Memory B cell (primary cell): Measurements from ENCODE around the gene CD22.

ENCODE experiments used
- ATAC-seq: fragments of 150-1000 bp; cut with Tn5 transposase; 2 replicates; pipeline ENCODE4 v1.10.0; 2021; ENCODE audit warnings: low read depth, mild to moderate bottlenecking, moderate library complexity
- DNase-seq, 2 donors: peaks; one replicate each; pipeline ENCODE4 v3.0.0; 2022; ENCODE audit warnings: low spot score in 2 of 2
- H3K27ac Mint-ChIP-seq: one replicate; pipeline ENCODE4 v1.8.0; 2022; ENCODE audit warnings: mild to moderate bottlenecking, moderate library complexity, mixed read lengths
- H3K27me3 Mint-ChIP-seq: one replicate; pipeline ENCODE4 v1.8.0; 2022; ENCODE audit warnings: mixed read lengths
- H3K36me3 Mint-ChIP-seq: one replicate; pipeline ENCODE4 v1.8.0; 2022; ENCODE audit warnings: mild to moderate bottlenecking, mixed read lengths
- H3K4me1 Mint-ChIP-seq: one replicate; pipeline ENCODE4 v1.8.0; 2022; ENCODE audit warnings: mixed read lengths
- H3K4me3 Mint-ChIP-seq: one replicate; pipeline ENCODE4 v1.8.0; 2022; ENCODE audit warnings: mild to moderate bottlenecking, moderate library complexity, mixed read lengths
- H3K9me3 Mint-ChIP-seq: one replicate; pipeline ENCODE4 v1.8.0; 2022; ENCODE audit warnings: mixed read lengths

The CD22 gene

DNA sequence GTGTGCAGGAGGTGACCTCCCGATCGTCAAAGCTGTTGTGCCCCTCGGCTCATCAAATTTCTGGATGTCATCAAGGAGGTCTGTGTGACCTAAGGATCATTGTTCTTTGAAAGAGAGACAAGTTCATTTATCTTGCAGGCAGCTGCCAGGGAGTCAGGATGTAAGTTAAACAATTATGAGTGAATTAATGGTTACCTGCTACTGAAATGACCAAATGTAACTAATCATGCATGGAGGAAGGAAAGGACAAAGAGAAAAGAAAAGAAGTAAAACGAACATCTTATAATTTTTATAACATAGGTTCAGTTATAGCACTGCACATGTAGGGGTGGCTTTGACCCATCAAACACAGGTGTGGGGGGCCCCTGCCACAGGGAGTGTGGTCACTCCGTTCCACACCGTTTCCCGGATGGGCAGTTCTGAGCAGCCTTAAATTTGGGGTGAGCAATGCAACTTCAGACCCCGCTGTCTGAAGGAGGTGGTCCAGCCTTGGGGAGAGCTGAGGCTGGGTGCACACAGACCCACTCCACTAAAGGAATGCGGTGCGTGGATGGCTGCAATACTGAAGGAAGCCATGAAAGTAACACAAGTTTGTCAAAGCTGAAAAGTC, 5.3 kb downstream of the CD22 start:
- ATAC-seq (no peak), DNase-seq (no peak)
- H3K4me1 Mint-ChIP-seq = peaks cover 57% of the 10 kb centered on the region
- H3K36me3 Mint-ChIP-seq = peaks cover 40% of the 10 kb centered on the region
- no peaks in the 10 kb centered on the region for H3K9me3 Mint-ChIP-seq
- H3K27ac Mint-ChIP-seq = peak overlapping the region; percentile 91
- peak overlapping the region; percentile 99 for H3K4me3 Mint-ChIP-seq
- H3K27me3 Mint-ChIP-seq = no peaks in the 10 kb centered on the region

DNA sequence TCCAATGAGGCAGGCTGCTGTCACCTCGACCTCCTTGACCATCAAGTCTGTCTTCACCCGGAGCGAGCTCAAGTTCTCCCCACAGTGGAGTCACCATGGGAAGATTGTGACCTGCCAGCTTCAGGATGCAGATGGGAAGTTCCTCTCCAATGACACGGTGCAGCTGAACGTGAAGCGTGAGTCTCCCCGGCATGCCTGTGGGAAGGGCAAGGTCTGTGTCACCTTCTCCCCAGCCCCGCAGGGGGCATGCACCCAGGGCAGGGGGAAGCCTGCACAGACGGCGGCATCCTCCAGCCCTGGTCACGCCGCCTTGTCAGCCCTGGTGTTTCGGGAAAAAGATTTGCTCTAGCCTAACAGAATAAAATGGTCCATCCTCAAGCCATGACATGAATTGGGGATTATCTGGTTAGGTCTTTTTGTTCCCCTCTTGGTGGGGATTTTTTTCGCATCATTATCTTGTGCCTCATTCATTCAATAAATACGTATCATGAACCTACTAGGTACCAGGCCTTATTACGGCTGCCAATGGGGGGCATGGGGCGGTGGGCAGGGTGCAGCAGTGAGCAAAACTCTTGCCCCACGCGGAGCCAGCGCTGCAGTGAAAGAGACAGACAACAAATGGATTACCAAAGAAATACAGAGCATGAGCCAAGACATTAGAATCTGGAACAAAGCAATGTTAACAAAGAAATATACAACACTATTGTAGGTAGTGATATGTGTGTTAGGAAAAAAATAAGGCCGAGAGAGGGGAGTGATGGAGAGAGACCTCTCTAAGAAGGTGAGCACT, 7.4 kb downstream of the CD22 start:
- ATAC-seq (no peak), DNase-seq (no peak)
- H3K36me3 Mint-ChIP-seq = peaks cover 41% of the 10 kb centered on the region
- no peaks in the 10 kb centered on the region for H3K9me3 Mint-ChIP-seq
- peak overlapping the region; percentile 82 for H3K4me3 Mint-ChIP-seq
- H3K27ac Mint-ChIP-seq = peak overlapping the region; percentile 88
- H3K27me3 Mint-ChIP-seq = no peaks in the 10 kb centered on the region
- peaks cover 50% of the 10 kb centered on the region for H3K4me1 Mint-ChIP-seq

DNA sequence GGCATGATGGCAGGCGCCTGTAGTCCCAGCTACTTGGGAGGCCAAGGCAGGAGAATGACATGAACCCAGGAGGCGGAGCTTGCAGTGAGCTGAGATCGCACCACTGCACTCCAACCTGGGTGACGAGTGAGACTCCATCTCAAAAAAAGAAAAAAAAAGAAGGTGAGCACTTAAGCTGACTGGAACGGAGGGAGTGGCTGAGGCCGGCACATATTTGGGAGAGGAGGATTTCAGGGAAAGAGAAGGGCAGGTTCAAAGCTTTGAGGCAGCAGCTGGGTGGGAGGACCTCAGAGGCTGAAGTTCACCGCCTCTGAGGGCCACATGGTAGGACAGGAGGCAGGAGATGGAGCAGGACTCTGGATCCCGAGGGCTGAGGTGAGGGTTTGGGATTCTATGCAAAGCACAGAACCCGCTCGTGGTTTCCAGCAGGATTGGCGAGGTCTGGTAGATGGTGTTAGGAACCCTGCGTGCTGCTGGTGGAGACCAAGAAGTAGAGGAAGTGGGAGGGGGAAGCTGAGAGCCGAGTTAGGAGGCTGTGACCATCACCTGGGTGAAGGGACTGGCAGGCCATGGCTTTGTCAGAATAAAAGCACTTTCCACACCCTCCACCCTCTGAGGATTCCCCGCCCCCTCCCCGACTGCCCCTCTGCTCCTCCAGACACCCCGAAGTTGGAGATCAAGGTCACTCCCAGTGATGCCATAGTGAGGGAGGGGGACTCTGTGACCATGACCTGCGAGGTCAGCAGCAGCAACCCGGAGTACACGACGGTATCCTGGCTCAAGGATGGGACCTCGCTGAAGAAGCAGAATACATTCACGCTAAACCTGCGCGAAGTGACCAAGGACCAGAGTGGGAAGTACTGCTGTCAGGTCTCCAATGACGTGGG, 8.4 kb downstream of the CD22 start:
- Mint-ChIP-seq H3K4me3 (peak overlapping the region; percentile 82), H3K4me1 (peaks cover 49% of the 10 kb centered on the region), H3K36me3 (peaks cover 42% of the 10 kb centered on the region), H3K9me3 (no peaks in the 10 kb centered on the region), H3K27ac (peak overlapping the region; percentile 88), H3K27me3 (no peaks in the 10 kb centered on the region)
- DNase-seq (no peak), ATAC-seq (peak; percentile 43)

DNA sequence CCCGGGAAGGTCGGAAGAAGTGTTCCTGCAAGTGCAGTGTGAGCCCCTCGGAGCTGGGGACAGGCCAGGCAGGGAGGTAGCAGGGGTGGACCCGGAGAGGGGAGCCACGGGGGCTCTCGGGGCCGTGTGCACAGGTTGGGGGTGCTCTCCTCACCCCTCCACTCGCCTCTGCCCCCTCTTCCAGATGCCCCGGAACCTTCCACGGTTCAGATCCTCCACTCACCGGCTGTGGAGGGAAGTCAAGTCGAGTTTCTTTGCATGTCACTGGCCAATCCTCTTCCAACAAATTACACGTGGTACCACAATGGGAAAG, 9.0 kb downstream of the CD22 start:
- Mint-ChIP-seq H3K9me3 (no peaks in the 10 kb centered on the region), H3K27ac (peak overlapping the region; percentile 88), H3K4me1 (peaks cover 46% of the 10 kb centered on the region)

DNA sequence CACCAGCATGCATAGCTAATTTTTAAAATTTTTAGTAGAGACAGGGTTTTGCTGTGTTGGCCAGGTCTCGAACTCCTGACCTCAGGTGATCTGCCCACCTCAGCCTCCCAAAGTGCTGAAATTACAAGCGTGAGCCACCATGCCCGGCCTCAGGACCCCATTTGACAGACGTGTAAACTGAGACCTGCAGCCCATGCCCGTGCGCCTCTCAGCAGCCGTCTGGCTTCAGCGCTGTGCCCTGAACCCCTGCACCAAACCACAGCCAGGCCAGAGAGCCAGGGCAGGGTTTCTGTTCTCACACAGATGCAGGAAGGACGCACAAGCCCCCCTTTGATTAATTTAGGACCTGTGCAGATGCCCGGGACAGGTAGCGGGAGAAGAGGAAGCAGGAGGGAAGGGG, 11.4 kb downstream of the CD22 start:
- H3K4me3 Mint-ChIP-seq = no peak overlapping the region
- peak overlapping the region; percentile 11 for H3K27ac Mint-ChIP-seq
- no peaks in the 10 kb centered on the region for H3K27me3 Mint-ChIP-seq
- ATAC-seq (no peak), DNase-seq (no peak)
- H3K9me3 Mint-ChIP-seq = no peaks in the 10 kb centered on the region
- H3K4me1 Mint-ChIP-seq = peaks cover 45% of the 10 kb centered on the region
- H3K36me3 Mint-ChIP-seq = peaks cover 40% of the 10 kb centered on the region

More for the DNA sequence above, 9.0 kb downstream of the CD22 start:
- no peak for DNase-seq
- Mint-ChIP-seq H3K27me3 (no peaks in the 10 kb centered on the region), H3K4me3 (no peak overlapping the region), H3K36me3 (peaks cover 42% of the 10 kb centered on the region)
- no peak for ATAC-seq

DNA sequence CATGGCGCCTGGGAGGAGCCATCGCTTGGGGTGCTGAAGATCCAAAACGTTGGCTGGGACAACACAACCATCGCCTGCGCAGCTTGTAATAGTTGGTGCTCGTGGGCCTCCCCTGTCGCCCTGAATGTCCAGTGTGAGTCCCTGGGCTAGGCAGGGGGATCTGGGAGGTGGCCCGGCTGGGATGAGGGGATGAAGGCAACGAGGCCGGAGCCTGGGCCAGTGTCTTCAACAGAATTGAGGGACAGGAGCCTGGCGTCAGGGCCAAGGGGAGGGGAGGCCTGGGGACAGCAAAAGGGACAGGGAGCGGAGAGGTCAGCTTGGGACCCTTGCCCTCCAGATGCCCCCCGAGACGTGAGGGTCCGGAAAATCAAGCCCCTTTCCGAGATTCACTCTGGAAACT, 12.0 kb downstream of the CD22 start:
- Mint-ChIP-seq H3K4me1 (peaks cover 47% of the 10 kb centered on the region), H3K27ac (no peak overlapping the region), H3K36me3 (peaks cover 40% of the 10 kb centered on the region), H3K9me3 (no peaks in the 10 kb centered on the region), H3K27me3 (no peaks in the 10 kb centered on the region), H3K4me3 (no peak overlapping the region)
- no peak for ATAC-seq
- no peak for DNase-seq

DNA sequence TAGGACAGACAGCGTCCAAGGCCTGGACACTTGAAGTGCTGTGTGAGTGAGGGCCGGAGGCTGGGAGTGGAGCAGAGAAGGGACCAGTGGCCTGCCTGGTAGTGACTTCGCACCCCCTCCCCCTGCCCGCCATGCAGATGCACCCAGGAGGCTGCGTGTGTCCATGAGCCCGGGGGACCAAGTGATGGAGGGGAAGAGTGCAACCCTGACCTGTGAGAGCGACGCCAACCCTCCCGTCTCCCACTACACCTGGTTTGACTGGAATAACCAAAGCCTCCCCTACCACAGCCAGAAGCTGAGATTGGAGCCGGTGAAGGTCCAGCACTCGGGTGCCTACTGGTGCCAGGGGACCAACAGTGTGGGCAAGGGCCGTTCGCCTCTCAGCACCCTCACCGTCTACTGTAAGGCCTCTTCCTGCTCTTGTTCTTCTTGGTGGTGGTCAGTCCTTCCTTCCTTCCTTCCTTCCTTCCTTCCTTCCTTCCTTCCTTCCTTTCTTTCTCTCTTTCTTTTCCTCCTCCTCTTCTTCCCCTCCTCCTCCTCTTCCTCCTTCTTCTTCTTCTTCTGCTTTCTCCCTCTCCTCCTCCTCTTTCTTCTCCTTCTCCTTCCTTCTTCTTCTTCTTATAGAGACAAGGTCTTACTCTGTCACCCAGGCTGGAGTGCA, 12.7 kb downstream of the CD22 start:
- ATAC-seq (no peak), DNase-seq (no peak)
- no peaks in the 10 kb centered on the region for H3K9me3 Mint-ChIP-seq
- no peaks in the 10 kb centered on the region for H3K27me3 Mint-ChIP-seq
- H3K27ac Mint-ChIP-seq = peak overlapping the region; percentile 51
- H3K36me3 Mint-ChIP-seq = peaks cover 38% of the 10 kb centered on the region
- no peak overlapping the region for H3K4me3 Mint-ChIP-seq
- H3K4me1 Mint-ChIP-seq = peaks cover 50% of the 10 kb centered on the region

DNA sequence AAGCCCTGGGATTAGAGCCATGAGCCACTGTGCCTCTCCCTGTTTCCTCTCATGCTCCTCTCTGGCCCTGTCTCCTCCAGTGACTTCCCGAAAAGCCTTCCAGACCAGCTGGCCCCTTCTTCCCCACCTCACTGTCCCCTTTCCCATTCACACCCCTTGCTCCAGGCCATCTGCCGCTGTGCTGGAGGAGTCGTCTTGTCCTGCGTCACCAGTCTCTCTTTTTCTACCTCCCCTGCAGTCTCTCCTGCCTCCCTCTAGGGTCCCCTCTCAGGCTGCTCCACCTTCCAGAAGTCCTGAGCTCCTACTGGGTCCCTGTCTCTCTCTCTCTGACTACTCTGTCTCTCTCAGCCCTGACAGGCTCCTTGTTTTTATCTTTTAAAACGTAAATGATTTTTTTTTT, 13.4 kb downstream of the CD22 start:
- peaks cover 32% of the 10 kb centered on the region for H3K36me3 Mint-ChIP-seq
- H3K4me1 Mint-ChIP-seq = peaks cover 50% of the 10 kb centered on the region
- no peaks in the 10 kb centered on the region for H3K27me3 Mint-ChIP-seq

DNA sequence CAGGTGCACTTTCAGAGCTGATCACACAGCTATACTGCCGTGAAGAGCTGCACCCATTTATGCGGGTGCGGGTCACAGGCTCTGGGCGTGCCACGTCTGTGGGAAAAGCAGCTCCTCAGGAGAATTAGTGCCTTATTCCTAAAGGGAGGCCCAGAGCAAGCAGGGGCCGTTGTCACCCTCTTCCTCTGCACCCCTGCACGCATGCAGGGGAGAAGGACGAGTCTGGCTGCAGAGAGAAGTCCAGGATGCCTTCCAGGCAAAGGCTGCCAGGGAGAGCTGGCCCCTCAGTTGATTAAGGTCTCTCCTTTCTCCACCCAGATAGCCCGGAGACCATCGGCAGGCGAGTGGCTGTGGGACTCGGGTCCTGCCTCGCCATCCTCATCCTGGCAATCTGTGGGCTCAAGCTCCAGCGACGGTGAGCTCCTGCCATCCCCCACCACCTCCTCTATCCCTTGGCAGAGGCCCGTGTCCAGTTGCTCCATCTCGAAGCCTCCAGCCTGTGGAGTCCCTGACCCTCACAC, 15.6 kb downstream of the CD22 start:
- Mint-ChIP-seq H3K27me3 (no peaks in the 10 kb centered on the region), H3K9me3 (no peaks in the 10 kb centered on the region), H3K4me1 (peaks cover 63% of the 10 kb centered on the region), H3K4me3 (no peak overlapping the region), H3K36me3 (peaks cover 28% of the 10 kb centered on the region), H3K27ac (peak overlapping the region; percentile 97)
- ATAC-seq = no peak
- DNase-seq = no peak

More for the DNA sequence above, 13.4 kb downstream of the CD22 start:
- no peaks in the 10 kb centered on the region for H3K9me3 Mint-ChIP-seq
- H3K27ac Mint-ChIP-seq = peak overlapping the region; percentile 51
- ATAC-seq = no peak
- H3K4me3 Mint-ChIP-seq = no peak overlapping the region
- no peak for DNase-seq

DNA sequence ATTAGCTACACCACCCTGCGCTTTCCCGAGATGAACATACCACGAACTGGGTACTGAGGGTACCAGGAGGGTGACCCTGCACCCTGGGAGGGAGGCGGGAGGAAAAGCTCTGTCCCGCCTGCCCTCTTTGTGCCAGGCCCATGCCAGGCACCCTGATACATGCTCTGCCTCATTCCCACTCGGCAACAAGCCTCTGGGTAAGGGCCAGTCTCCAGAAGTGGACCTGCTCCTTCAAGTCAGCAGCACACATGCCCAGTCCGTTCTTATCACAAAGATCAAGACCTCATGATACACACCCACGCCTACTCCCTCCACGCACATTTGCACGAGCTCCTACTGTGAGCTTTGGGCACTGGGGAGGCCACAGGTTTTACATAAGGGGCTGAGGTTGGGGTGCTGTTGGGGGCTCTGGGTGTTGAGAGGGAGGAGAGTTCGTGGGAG, 16.7 kb downstream of the CD22 start:
- H3K36me3 Mint-ChIP-seq = peaks cover 26% of the 10 kb centered on the region
- H3K4me3 Mint-ChIP-seq = peak overlapping the region; percentile 67

DNA sequence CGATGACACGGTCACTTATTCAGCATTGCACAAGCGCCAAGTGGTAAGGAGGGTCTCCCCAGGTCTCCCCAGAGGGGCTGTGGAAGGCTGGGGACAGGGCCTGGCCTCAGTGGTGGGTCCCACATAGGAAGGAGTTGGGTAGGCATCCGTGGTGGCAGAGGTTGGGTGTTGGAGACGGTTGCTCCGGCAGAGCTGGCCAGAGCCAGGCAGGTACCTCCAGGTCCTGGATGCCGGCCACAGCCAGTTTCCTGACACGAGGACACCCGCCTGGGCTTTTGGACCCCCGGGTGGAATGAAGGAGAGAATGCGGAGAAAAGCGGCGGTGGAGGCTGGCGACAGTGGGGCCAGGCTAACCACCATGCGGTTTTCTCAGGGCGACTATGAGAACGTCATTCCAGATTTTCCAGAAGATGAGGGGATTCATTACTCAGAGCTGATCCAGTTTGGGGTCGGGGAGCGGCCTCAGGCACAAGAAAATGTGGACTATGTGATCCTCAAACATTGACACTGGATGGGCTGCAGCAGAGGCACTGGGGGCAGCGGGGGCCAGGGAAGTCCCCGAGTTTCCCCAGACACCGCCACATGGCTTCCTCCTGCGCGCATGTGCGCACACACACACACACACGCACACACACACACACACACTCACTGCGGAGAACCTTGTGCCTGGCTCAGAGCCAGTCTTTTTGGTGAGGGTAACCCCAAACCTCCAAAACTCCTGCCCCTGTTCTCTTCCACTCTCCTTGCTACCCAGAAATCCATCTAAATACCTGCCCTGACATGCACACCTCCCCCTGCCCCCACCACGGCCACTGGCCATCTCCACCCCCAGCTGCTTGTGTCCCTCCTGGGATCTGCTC, 17.4 kb downstream of the CD22 start:
- H3K36me3 Mint-ChIP-seq = peaks cover 22% of the 10 kb centered on the region
- H3K27ac Mint-ChIP-seq = peak overlapping the region; percentile 97
- DNase-seq (peak; percentile 78 to 84), ATAC-seq (peak; percentile 61)
- no peaks in the 10 kb centered on the region for H3K9me3 Mint-ChIP-seq
- no peaks in the 10 kb centered on the region for H3K27me3 Mint-ChIP-seq
- H3K4me3 Mint-ChIP-seq = peak overlapping the region; percentile 67
- H3K4me1 Mint-ChIP-seq = peaks cover 74% of the 10 kb centered on the region

More for the DNA sequence above, 16.7 kb downstream of the CD22 start:
- H3K27ac Mint-ChIP-seq = peak overlapping the region; percentile 97
- no peak for ATAC-seq
- no peaks in the 10 kb centered on the region for H3K27me3 Mint-ChIP-seq
- no peaks in the 10 kb centered on the region for H3K9me3 Mint-ChIP-seq
- peaks cover 70% of the 10 kb centered on the region for H3K4me1 Mint-ChIP-seq
- DNase-seq = no peak

DNA sequence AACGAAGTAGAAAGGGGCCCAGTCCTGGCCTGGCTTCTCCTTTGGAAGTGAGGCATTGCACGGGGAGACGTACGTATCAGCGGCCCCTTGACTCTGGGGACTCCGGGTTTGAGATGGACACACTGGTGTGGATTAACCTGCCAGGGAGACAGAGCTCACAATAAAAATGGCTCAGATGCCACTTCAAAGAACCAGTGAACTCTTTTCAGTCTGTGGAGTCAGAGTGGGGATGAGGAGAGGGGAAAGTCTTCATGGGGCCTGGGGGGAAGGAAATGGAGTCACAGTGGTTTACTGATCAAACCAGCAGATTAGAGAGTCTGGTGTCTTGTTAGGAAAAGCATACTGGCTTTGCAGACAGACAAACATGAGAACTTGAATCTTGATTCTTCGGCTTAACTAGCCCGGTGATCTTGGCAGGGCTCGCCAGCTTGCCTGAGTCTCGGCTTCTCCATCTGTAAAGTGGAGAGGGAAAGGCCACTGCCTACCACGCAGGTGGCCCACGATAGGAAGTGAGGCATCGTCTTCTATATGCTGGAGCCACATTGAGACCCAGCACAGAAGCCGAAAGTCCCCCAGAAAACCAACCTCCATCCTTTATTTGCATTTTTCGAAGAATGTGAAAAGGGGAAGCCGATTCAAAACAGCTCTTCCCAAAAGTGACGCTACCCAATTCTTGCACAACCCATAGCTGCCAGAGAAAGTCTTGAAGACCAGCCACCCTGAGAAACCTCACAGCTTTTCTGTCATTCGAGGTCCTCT, 18.4 kb downstream of the CD22 start, which contains the start of gene FFAR1:
Gene FFAR1, plus strand, starts transcription at position 732 of the 759 bp plus-strand sequence. CDS start 3,650 bp downstream, outside the sequence.
- ATAC-seq (peak; percentile 76), DNase-seq (peak; percentile 62 to 80)
- Mint-ChIP-seq H3K27me3 (no peaks in the 10 kb centered on the region), H3K4me3 (peak within 1 kb of the TSS; percentile 67), H3K4me1 (peaks cover 69% of the 10 kb centered on the region), H3K36me3 (peaks cover 16% of the 10 kb centered on the region), H3K27ac (peak within 1 kb of the TSS; percentile 97), H3K9me3 (no peaks in the 10 kb centered on the region)
